ENCODE results near the gene PLTP. TPM values are rescaled to one million over a fixed set of nuclear protein-coding genes. Genes with fewer than 3 reads are reported as not detected.

Gene PLTP
- total and polyA plus RNA-seq, 2 of the 13 experiments (the other 11 are each of a cell fraction or from before 2014, with no cell fraction given): 16.9 to 28.6 TPM

- TF ChIP-seq HNF4G (IDR thresholded peaks at IDR 0.05; ENCODE audit: borderline replicate concordance, low read depth, low read length) (peak; percentile 83), HNF4G (CRISPR knock-in tag; IDR thresholded peaks at IDR 0.05; ENCODE audit: borderline replicate concordance, low read depth) (peak; percentile 74; the same call in 1 of the 2 replicates), PRDM10 (CRISPR knock-in tag; IDR thresholded peaks at IDR 0.05; ENCODE audit: low read depth) (peak; percentile 97), PREB (CRISPR knock-in tag; IDR thresholded peaks at IDR 0.05) (no peak), ZNF275 (CRISPR knock-in tag; IDR thresholded peaks at IDR 0.05; ENCODE audit: borderline replicate concordance) (no peak; the same call in 1 of the 2 replicates), ZNF44 (CRISPR knock-in tag; IDR thresholded peaks at IDR 0.05) (peak; percentile 73), NFIB (CRISPR knock-in tag; IDR thresholded peaks at IDR 0.05; ENCODE audit: borderline replicate concordance) (no peak), KAT8 (CRISPR knock-in tag; IDR thresholded peaks at IDR 0.05) (peak; percentile 88), TSC22D2 (CRISPR knock-in tag; IDR thresholded peaks at IDR 0.05; ENCODE audit: borderline replicate concordance) (peak; percentile 93), REPIN1 (CRISPR knock-in tag; IDR thresholded peaks at IDR 0.05; ENCODE audit: borderline replicate concordance, low read depth) (peak; percentile 87; the same call in 1 of the 2 replicates), STAG1 (CRISPR knock-in tag; IDR thresholded peaks at IDR 0.05) (peak; percentile 52), ZNF713 (CRISPR knock-in tag; IDR thresholded peaks at IDR 0.05) (peak; percentile 31; the same call in 1 of the 2 replicates), MAFG (CRISPR knock-in tag; IDR thresholded peaks at IDR 0.05) (no peak), NPAS2 (CRISPR knock-in tag; IDR thresholded peaks at IDR 0.05; ENCODE audit: borderline replicate concordance) (no peak), IRF9 (CRISPR knock-in tag; IDR thresholded peaks at IDR 0.05; ENCODE audit: borderline replicate concordance) (peak; percentile 79), ELK4 (CRISPR knock-in tag; IDR thresholded peaks at IDR 0.05; ENCODE audit: borderline replicate concordance) (no peak), ZFP62 (CRISPR knock-in tag; IDR thresholded peaks at IDR 0.05) (no peak), ZNF292 (CRISPR knock-in tag; IDR thresholded peaks at IDR 0.05; ENCODE audit: borderline replicate concordance, low read depth) (no peak; the same call in none of the 2 replicates)
These were observed 15.3 kb upstream of the PLTP start (continued) for GRCh38 chr20:45927071-45927878.

Data from HepG2 (cell line).